ENCODE data around the gene CACNA1I. TPM values are rescaled to one million over a fixed set of nuclear protein-coding genes. Genes with fewer than 3 reads are reported as not detected.

The CACNA1I gene
- total and polyA plus RNA-seq, 2 donors (not counting 3 experiments of a cell fraction or from before 2014, with no cell fraction given): not detected

DNA sequence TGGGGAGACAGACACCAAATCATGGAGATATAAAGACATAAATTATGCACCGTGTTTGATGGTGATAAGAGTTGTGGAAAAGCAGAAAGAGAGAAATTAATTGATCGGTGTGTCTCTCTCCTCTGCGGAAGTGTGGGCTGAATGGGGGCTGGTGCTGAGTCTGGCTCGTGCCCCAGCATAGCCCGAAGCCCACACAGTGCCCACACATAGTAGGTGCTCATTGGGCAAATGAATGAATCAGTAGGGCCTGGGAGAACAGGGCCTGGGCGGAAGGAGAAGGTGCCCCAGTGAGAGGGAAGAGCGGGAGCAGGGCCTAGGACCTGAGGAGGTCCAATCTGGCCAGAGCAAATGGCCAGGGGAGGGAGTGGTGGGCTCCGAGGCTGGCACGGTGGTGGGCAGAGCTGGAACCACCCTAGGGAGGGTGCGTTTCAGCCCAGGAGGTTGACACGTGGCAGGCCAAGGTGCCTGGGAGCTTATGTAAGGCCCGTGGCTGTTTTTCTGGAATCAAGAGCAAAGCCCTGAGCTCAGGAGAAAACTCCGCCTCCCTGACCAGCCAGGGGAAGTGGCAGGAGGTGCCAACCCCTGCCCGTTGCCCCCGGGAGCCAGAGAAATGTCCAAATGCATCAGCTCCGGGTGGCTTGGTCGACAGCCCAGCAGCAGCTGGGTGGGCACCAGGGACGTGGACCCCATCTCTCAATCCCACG is 2.1 kb upstream of the CACNA1I start:
- H3K27ac ChIP-seq (ENCODE audit: insufficient read depth, low read depth, low read length): no peak overlapping the region
- DNase-seq (ENCODE audit: low read depth, low spot score) (no peak), FAIRE-seq (no peak)
- H3K9me1 ChIP-seq (replicated peaks; ENCODE audit: control insufficient read depth, extremely low read depth, insufficient read depth, low read length): no peaks in the 10 kb centered on the region
- H3K9ac ChIP-seq (replicated peaks; ENCODE audit: extremely low read depth, insufficient read depth, low read length): no peak overlapping the region
- no peak overlapping the region for H3K4me3 ChIP-seq (replicated peaks in 1 of 3; ENCODE audit: insufficient read depth in 1 of 3, low read depth in 1 of 3, low read length in 3 of 3)
- no peak overlapping the region for H3K4me2 ChIP-seq (ENCODE audit: insufficient read depth, low read length)
- H3K27me3 ChIP-seq (ENCODE audit: control insufficient read depth in 2 of 2, insufficient read depth in 2 of 2, low read length in 2 of 2): no peaks in the 10 kb centered on the region
- no peaks in the 10 kb centered on the region for H3K36me3 ChIP-seq (ENCODE audit: control insufficient read depth in 2 of 2, extremely low read depth in 1 of 2, insufficient read depth in 2 of 2, low read length in 2 of 2)
- CTCF ChIA-PET: no interaction called here
- H3K79me2 ChIP-seq (ENCODE audit: control insufficient read depth, insufficient read depth, low read length): no peaks in the 10 kb centered on the region
- dilution Hi-C loops (cut with MboI; ENCODE audit: extremely low pct_ligation_motif_present, low sequenced_read_pairs): loop anchor here (25.0 kb wide), 1 partner anchor 444 kb away; no protein-coding TSS in a partner anchor
- H3K9me3 ChIP-seq (replicated peaks; ENCODE audit: control insufficient read depth, insufficient read depth, low read length): no peaks in the 10 kb centered on the region
- H2AFZ ChIP-seq (ENCODE audit: low read depth, low read length): no peak overlapping the region
- intact Hi-C loops (cut with micrococcal nuclease): no loop called here
- TF ChIP-seq POLR2AphosphoS5 (IDR thresholded peaks at IDR 0.05; ENCODE audit: insufficient read depth, low read depth, low read length): no peak
- no peak for TF ChIP-seq JUN (IDR thresholded peaks at IDR 0.05; ENCODE audit: borderline replicate concordance, insufficient read depth, insufficient read length, low read depth)
- no peak for TF ChIP-seq FOS (IDR thresholded peaks at IDR 0.05; ENCODE audit: borderline replicate concordance, insufficient read depth, low read length)
- TF ChIP-seq EZH2 (IDR thresholded peaks at IDR 0.05; ENCODE audit: borderline replicate concordance, low read depth, low read length, severe bottlenecking): no peak
- no peak for TF ChIP-seq GATA2 (IDR thresholded peaks at IDR 0.05; ENCODE audit: insufficient read depth, insufficient read length, low read depth, low read length)
- BruUV-seq (replicated peaks): no TSS peak
- H3K4me1 ChIP-seq (ENCODE audit: control insufficient read depth, extremely low read depth, insufficient read depth, low read length): no peaks in the 10 kb centered on the region
- POLR2A ChIA-PET: no interaction called here
- H4K20me1 ChIP-seq (replicated peaks; ENCODE audit: control insufficient read depth, extremely low read depth, insufficient read depth, low read length): no peaks in the 10 kb centered on the region

- TF ChIP-seq POLR2AphosphoS5 (IDR thresholded peaks at IDR 0.05; ENCODE audit: insufficient read depth, low read depth, low read length): no peak
- no peak for TF ChIP-seq JUN (IDR thresholded peaks at IDR 0.05; ENCODE audit: borderline replicate concordance, insufficient read depth, insufficient read length, low read depth)
- no peak for TF ChIP-seq GATA2 (IDR thresholded peaks at IDR 0.05; ENCODE audit: insufficient read depth, insufficient read length, low read depth, low read length)
- TF ChIP-seq FOS (IDR thresholded peaks at IDR 0.05; ENCODE audit: borderline replicate concordance, insufficient read depth, low read length): no peak
- TF ChIP-seq, protein P1, sequence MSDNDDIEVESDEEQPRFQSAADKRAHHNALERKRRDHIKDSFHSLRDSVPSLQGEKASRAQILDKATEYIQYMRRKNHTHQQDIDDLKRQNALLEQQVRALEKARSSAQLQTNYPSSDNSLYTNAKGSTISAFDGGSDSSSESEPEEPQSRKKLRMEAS (IDR thresholded peaks at IDR 0.05; ENCODE audit: insufficient read depth, insufficient read length): no peak
- no peak for TF ChIP-seq EZH2 (IDR thresholded peaks at IDR 0.05; ENCODE audit: borderline replicate concordance, low read depth, low read length, severe bottlenecking)
- no peak for TF ChIP-seq CTCF (IDR thresholded peaks at IDR 0.05; ENCODE audit: extremely low read depth in 1 of 2, insufficient read depth in 1 of 2, low read depth in 1 of 2, low read length in 2 of 2)
- no peak for TF ChIP-seq MYC (IDR thresholded peaks at IDR 0.05; ENCODE audit: low read depth, low read length)
- ChIA-PET POLR2A (no interaction called here), CTCF (interaction anchor here (0.7 kb wide), 1 partner anchor 408 kb away, joined by 3 read pairs; no protein-coding TSS in a partner anchor)
- FAIRE-seq (no peak), DNase-seq (ENCODE audit: low read depth, low spot score) (no peak)
- intact Hi-C loops (cut with micrococcal nuclease) (no loop called here), dilution Hi-C loops (cut with MboI; ENCODE audit: extremely low pct_ligation_motif_present, low sequenced_read_pairs) (loop anchor here (25.0 kb wide), 1 partner anchor 443 kb away; no protein-coding TSS in a partner anchor)
- Histone ChIP-seq H4K20me1 (replicated peaks; ENCODE audit: control insufficient read depth, extremely low read depth, insufficient read depth, low read length) (no peaks in the 10 kb centered on the region), H3K4me2 (ENCODE audit: insufficient read depth, low read length) (no peak overlapping the region), H3K27me3 (ENCODE audit: control insufficient read depth in 2 of 2, insufficient read depth in 2 of 2, low read length in 2 of 2) (no peaks in the 10 kb centered on the region), H3K27ac (ENCODE audit: insufficient read depth, low read depth, low read length) (no peak overlapping the region), H3K9ac (replicated peaks; ENCODE audit: extremely low read depth, insufficient read depth, low read length) (no peak overlapping the region), H2AFZ (ENCODE audit: low read depth, low read length) (no peak overlapping the region), H3K9me1 (replicated peaks; ENCODE audit: control insufficient read depth, extremely low read depth, insufficient read depth, low read length) (no peaks in the 10 kb centered on the region), H3K36me3 (ENCODE audit: control insufficient read depth in 2 of 2, extremely low read depth in 1 of 2, insufficient read depth in 2 of 2, low read length in 2 of 2) (no peaks in the 10 kb centered on the region), H3K9me3 (replicated peaks; ENCODE audit: control insufficient read depth, insufficient read depth, low read length) (no peaks in the 10 kb centered on the region), H3K79me2 (ENCODE audit: control insufficient read depth, insufficient read depth, low read length) (no peaks in the 10 kb centered on the region), H3K4me1 (ENCODE audit: control insufficient read depth, extremely low read depth, insufficient read depth, low read length) (no peaks in the 10 kb centered on the region), H3K4me3 (replicated peaks in 1 of 3; ENCODE audit: insufficient read depth in 1 of 3, low read depth in 1 of 3, low read length in 3 of 3) (no peak overlapping the region)
- BruUV-seq (replicated peaks): no TSS peak
These were observed 1.5 kb upstream of the CACNA1I start for GRCh38 chr22:39569066-39569465.
